HepG2 (cell line): ENCODE data around the gene NUB1. TPM values are rescaled to one million over a fixed set of nuclear protein-coding genes. Genes with fewer than 3 reads are reported as not detected.

Experiments used
- ATAC-seq: fragments of 200-7000 bp; cut with Tn5 transposase; 3 replicates; pipeline ENCODE4 v1.9.1; 2020; ENCODE audit warnings: mild to moderate bottlenecking, moderate library complexity
- BruUV-seq: library from RNA; stranded (reverse); fragments of 400-500 nt; replicated peaks from 2 replicates; lab custom pipeline; 2021; lab: Mats Ljungman, UMichigan
- CTCF ChIA-PET: fragments of 300-600 bp; formaldehyde crosslinking; extraction: SDS; loops from one replicate; lab custom pipeline; 2021; ENCODE audit warnings: low total read pairs, inconsistent platforms, low intra/inter-chr PET ratio; lab: Yijun Ruan, JAX
- POLR2A ChIA-PET: fragments of 350-600 bp; sonication (Branson Sonifier 250); formaldehyde crosslinking; loops from one replicate; lab custom pipeline; 2020; ENCODE audit warnings: antibody characterized with exemption, inconsistent platforms; lab: Yijun Ruan, JAX
- DNase-seq: peaks from one replicate; pipeline ENCODE4 v3.0.0-alpha.2; 2015; ENCODE audit warnings: low spot score
- FAIRE-seq: peaks from 3 replicates; lab custom pipeline; 2011; peaks lifted over from hg19 to GRCh38; lab: Jason Lieb, UNC
- H2AFZ ChIP-seq: one replicate; pipeline ENCODE4 v1.6.1; 2011; ENCODE audit warnings: low read length, inconsistent platforms
- H3K27ac ChIP-seq: fragments of 300-600 bp; 3 replicates; pipeline ENCODE4 v1.8.0; 2011; ENCODE audit warnings: mixed run types, mild to moderate bottlenecking, mixed read lengths, low read length, inconsistent platforms; ENCODE audit not compliant: insufficient read depth; ENCODE audit errors: extremely low read length
- H3K27me3 ChIP-seq, 2 experiments: fragments of 200-600 bp in 1 of 2; 2 replicates in 1 of 2; 3 replicates in 1 of 2; pipeline versions ENCODE4 v1.6.0 to v1.8.0; 2011; ENCODE audit warnings: low read length in 2 of 2, mild to moderate bottlenecking in 2 of 2, moderate library complexity in 2 of 2, inconsistent platforms in 1 of 2; ENCODE audit not compliant: insufficient read depth in 2 of 2, control insufficient read depth in 1 of 2
- H3K36me3 ChIP-seq, 2 experiments: fragments of 200-600 bp in 1 of 2; replicated peaks in 1 of 2; 2 replicates in 1 of 2; 3 replicates in 1 of 2; pipeline versions ENCODE4 v1.5.1 to v1.8.0; 2011; ENCODE audit warnings: low read length in 2 of 2, inconsistent platforms in 1 of 2; ENCODE audit not compliant: insufficient read depth in 2 of 2, control insufficient read depth in 1 of 2
- H3K4me1 ChIP-seq: 2 replicates; pipeline ENCODE4 v1.5.1; 2012; ENCODE audit warnings: low read length, inconsistent platforms; ENCODE audit not compliant: insufficient read depth
- H3K4me2 ChIP-seq: 2 replicates; pipeline ENCODE4 v1.6.0; 2011; ENCODE audit warnings: low read depth, low read length, inconsistent platforms
- H3K4me3 ChIP-seq, 3 experiments: fragments of 200-600 bp in 1 of 3; sonication (generic), shearing (Covaris generic) in 1 of 3; replicated peaks in 1 of 3; 2 replicates each; pipeline ENCODE4 v1.5.1; 2011 to 2016; ENCODE audit warnings: low read length in 3 of 3, inconsistent platforms in 2 of 3, low read depth in 2 of 3, mild to moderate bottlenecking in 2 of 3, control low read depth in 1 of 3, mixed read lengths in 1 of 3; ENCODE audit not compliant: insufficient read depth in 1 of 3
- H3K79me2 ChIP-seq: one replicate; pipeline ENCODE4 v1.6.1; 2011; ENCODE audit warnings: low read length, inconsistent platforms; ENCODE audit not compliant: insufficient read depth
- H3K9ac ChIP-seq: 2 replicates; pipeline ENCODE4 v1.6.0; 2011; ENCODE audit warnings: mild to moderate bottlenecking, low read depth, low read length, inconsistent platforms; ENCODE audit not compliant: insufficient read depth
- H3K9me3 ChIP-seq: 2 replicates; pipeline ENCODE4 v1.5.1; 2012; ENCODE audit warnings: mild to moderate bottlenecking, low read length
- H4K20me1 ChIP-seq: 2 replicates; pipeline ENCODE4 v1.6.0; 2011; ENCODE audit warnings: inconsistent platforms, mild to moderate bottlenecking, low read length, moderate library complexity; ENCODE audit not compliant: insufficient read depth
- CCAR2 ChIP-seq: fragments of 200-400 bp; formaldehyde crosslinking; optimal IDR thresholded peaks from 2 replicates; pipeline ENCODE3; 2018; ENCODE audit warnings: low read depth, mild to moderate bottlenecking, low read length, moderate library complexity
- MLX ChIP-seq: IDR thresholded peaks from 2 replicates; pipeline ENCODE4 v1.6.1; 2016
- MTA3 ChIP-seq: sonication (generic); formaldehyde crosslinking; IDR thresholded peaks from 2 replicates; pipeline ENCODE4 v1.4.0; 2020; ENCODE audit warnings: missing genetic modification reagents
- ZNF724P ChIP-seq: sonication (generic); formaldehyde crosslinking; IDR thresholded peaks from 2 replicates; pipeline ENCODE4 v1.8.0; 2022; ENCODE audit warnings: missing genetic modification reagents, borderline replicate concordance
- WGBS: methylation state at CpG from one replicate; pipeline ENCODE4 v1.1.6; 2017; ENCODE audit warnings: low lambda C conversion rate; 5-methylcytosine and 5-hydroxymethylcytosine counted together
- in situ Hi-C: cut with HindIII; loops from 2 replicates; pipeline ENCODE4 v1.10.0; 2017; ENCODE audit warnings: low pct_unique_long_range_greater_than_20kb; ENCODE audit not compliant: extremely low pct_ligation_motif_present
- intact Hi-C: fragments of 100-400 bp; cut with micrococcal nuclease; formaldehyde crosslinking; loops from one replicate; pipeline ENCODE4 v1.10.0; 2022; ENCODE audit not compliant: unreplicated experiment
- polyA plus RNA-seq, 8 experiments: library from polyadenylated mRNA; depleted of rRNA in 3 of 8; stranded (reverse) in 7 of 8; unstranded in 1 of 8; fragments of >200 nt; fragmentation: Illumina TruSeq in 4 of 8; extraction: Trizol in 4 of 8; gene quantifications; 2 replicates each; pipeline versions ENCODE4 v1.2.1 to v1.2.3, GENCODE V29; 2011 to 2016; ENCODE audit warnings: low read depth in 4 of 8, missing spikeins in 1 of 8, mixed read lengths in 1 of 8; ENCODE audit not compliant: insufficient read depth in 1 of 8
- total RNA-seq, 5 experiments: library from RNA; depleted of rRNA; stranded (reverse); fragments of >200 nt; fragmentation: Illumina TruSeq; extraction: Trizol; gene quantifications; 2 replicates each; pipeline ENCODE4 v1.2.3, GENCODE V29; 2016; ENCODE audit warnings: low read depth in 1 of 5
- TF ChIP-seq, protein P1 (sequence below): sonication (generic); formaldehyde crosslinking; IDR thresholded peaks from 2 replicates; pipeline ENCODE4 v1.5.0; 2020; ENCODE audit warnings: mild to moderate bottlenecking, missing genetic modification reagents, borderline replicate concordance
- TF ChIP-seq, protein P2 (sequence below): sonication (generic); formaldehyde crosslinking; IDR thresholded peaks from 2 replicates; pipeline ENCODE4 v1.5.1; 2020; ENCODE audit warnings: missing genetic modification reagents, mild to moderate bottlenecking, borderline replicate concordance

NUB1 gene
- total and polyA plus RNA-seq, 2 of the 13 experiments (the other 11 are each of a cell fraction or from before 2014, with no cell fraction given), result 27.1 to 37.0 TPM

DNA sequence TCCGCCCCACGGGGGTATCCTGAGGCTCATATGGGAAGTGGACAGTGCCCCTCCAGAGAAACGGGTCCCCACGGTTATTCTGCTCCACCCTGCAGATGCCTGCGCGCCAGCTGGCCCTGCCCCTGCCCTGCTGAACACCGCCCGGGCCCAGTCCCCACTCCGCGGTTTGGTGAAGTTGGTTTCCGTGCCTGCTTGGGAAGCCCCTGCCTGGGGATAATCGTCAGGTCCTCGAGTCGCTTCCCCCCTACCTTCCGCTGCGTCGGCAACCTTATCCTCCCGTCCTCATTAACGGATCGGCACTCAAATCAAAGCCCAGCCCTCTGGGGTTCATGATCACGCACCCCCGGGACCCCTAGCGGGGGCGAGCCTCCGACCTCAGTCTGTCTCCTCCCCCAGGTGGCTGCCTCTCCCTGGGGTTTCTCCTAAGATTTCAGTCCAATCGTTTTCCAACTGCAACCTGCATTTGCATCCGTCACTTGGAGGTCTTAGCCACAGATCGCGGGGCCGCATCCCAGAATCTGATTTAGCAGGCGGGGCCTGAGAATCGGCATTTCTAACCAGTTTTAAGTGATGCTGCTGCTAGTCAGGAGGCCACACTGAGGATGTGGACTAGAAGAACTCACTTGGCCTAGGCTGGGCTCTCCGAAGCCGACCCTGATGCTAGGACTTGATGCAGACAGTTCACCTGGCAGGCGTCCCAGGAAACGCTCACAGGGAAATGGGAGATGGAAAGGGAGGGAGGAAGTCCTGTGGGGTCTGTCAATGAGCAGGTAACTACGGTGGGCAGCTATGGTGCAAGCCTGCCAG is 40.7 kb downstream of the NUB1 start:
- intact Hi-C loops, result no loop called here
- Histone ChIP-seq H2AFZ (no peak overlapping the region), H3K27me3 (peaks cover 10 to 55% of the 10 kb centered on the region in 2 experiments), H4K20me1 (no peaks in the 10 kb centered on the region; the same call in 1 of the 2 replicates), H3K9ac (no peak overlapping the region), H3K9me3 (no peaks in the 10 kb centered on the region), H3K4me1 (no peaks in the 10 kb centered on the region), H3K4me2 (no peak overlapping the region), H3K36me3 (0 out of 5 replicates have a peak, but pooled peaks cover 0 to 10% of the 10 kb centered on the region in 2 experiments), H3K79me2 (no peaks in the 10 kb centered on the region), H3K4me3 (no peak overlapping the region), H3K27ac (no peak overlapping the region)
- CTCF ChIA-PET, result no interaction called here
- WGBS, result 47% methylated on average over 34 of the region's 37 CpGs
- POLR2A ChIA-PET, result no interaction called here
- FAIRE-seq (no peak), ATAC-seq (no peak), DNase-seq (no peak)
- in situ Hi-C loops, result no loop called here
- no TSS peak for BruUV-seq
- no peak for TF ChIP-seq MLX (CRISPR knock-in tag)
- TF ChIP-seq, protein P1, sequence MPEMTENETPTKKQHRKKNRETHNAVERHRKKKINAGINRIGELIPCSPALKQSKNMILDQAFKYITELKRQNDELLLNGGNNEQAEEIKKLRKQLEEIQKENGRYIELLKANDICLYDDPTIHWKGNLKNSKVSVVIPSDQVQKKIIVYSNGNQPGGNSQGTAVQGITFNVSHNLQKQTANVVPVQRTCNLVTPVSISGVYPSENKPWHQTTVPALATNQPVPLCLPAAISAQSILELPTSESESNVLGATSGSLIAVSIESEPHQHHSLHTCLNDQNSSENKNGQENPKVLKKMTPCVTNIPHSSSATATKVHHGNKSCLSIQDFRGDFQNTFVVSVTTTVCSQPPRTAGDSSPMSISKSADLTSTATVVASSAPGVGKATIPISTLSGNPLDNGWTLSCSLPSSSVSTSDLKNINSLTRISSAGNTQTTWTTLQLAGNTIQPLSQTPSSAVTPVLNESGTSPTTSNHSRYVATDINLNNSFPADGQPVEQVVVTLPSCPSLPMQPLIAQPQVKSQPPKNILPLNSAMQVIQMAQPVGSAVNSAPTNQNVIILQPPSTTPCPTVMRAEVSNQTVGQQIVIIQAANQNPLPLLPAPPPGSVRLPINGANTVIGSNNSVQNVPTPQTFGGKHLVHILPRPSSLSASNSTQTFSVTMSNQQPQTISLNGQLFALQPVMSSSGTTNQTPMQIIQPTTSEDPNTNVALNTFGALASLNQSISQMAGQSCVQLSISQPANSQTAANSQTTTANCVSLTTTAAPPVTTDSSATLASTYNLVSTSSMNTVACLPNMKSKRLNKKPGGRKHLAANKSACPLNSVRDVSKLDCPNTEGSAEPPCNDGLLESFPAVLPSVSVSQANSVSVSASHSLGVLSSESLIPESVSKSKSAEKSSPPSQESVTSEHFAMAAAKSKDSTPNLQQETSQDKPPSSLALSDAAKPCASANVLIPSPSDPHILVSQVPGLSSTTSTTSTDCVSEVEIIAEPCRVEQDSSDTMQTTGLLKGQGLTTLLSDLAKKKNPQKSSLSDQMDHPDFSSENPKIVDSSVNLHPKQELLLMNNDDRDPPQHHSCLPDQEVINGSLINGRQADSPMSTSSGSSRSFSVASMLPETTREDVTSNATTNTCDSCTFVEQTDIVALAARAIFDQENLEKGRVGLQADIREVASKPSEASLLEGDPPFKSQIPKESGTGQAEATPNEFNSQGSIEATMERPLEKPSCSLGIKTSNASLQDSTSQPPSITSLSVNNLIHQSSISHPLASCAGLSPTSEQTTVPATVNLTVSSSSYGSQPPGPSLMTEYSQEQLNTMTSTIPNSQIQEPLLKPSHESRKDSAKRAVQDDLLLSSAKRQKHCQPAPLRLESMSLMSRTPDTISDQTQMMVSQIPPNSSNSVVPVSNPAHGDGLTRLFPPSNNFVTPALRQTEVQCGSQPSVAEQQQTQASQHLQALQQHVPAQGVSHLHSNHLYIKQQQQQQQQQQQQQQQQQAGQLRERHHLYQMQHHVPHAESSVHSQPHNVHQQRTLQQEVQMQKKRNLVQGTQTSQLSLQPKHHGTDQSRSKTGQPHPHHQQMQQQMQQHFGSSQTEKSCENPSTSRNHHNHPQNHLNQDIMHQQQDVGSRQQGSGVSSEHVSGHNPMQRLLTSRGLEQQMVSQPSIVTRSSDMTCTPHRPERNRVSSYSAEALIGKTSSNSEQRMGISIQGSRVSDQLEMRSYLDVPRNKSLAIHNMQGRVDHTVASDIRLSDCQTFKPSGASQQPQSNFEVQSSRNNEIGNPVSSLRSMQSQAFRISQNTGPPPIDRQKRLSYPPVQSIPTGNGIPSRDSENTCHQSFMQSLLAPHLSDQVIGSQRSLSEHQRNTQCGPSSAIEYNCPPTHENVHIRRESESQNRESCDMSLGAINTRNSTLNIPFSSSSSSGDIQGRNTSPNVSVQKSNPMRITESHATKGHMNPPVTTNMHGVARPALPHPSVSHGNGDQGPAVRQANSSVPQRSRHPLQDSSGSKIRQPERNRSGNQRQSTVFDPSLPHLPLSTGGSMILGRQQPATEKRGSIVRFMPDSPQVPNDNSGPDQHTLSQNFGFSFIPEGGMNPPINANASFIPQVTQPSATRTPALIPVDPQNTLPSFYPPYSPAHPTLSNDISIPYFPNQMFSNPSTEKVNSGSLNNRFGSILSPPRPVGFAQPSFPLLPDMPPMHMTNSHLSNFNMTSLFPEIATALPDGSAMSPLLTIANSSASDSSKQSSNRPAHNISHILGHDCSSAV (CRISPR knock-in tag), result no peak
- TF ChIP-seq CCAR2, result no peak
- no peak for TF ChIP-seq ZNF724P
- no peak for TF ChIP-seq MTA3 (CRISPR knock-in tag)
- TF ChIP-seq, protein P2, sequence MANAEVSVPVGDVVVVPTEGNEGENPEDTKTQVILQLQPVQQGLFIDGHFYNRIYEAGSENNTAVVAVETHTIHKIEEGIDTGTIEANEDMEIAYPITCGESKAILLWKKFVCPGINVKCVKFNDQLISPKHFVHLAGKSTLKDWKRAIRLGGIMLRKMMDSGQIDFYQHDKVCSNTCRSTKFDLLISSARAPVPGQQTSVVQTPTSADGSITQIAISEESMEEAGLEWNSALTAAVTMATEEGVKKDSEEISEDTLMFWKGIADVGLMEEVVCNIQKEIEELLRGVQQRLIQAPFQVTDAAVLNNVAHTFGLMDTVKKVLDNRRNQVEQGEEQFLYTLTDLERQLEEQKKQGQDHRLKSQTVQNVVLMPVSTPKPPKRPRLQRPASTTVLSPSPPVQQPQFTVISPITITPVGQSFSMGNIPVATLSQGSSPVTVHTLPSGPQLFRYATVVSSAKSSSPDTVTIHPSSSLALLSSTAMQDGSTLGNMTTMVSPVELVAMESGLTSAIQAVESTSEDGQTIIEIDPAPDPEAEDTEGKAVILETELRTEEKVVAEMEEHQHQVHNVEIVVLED, result no peak
